Ovary (tissue), 3 donors: Measurements from ENCODE around the gene IFIT1.

Source experiments
- CTCF ChIP-seq, 3 donors: fragments of 450-650 bp in 2 of 3; fragments of 200-600 bp in 1 of 3; IDR thresholded peaks; one replicate each; pipeline versions ENCODE4 v1.5.1 to v1.8.0; 2016 to 2022; ENCODE audit warnings: antibody characterized with exemption in 3 of 3, mild to moderate bottlenecking in 1 of 3
- EP300 ChIP-seq: sonication (generic); formaldehyde crosslinking; IDR thresholded peaks from one replicate; pipeline ENCODE4 v1.6.1; 2017; ENCODE audit warnings: antibody characterized with exemption
- POLR2A ChIP-seq: fragments of 450-650 bp; IDR thresholded peaks from one replicate; pipeline ENCODE4 v1.6.1; 2017; ENCODE audit warnings: antibody characterized with exemption, mild to moderate bottlenecking, moderate library complexity
- donor health status: DM: no; HTN: no; CAD: no.

DNA sequence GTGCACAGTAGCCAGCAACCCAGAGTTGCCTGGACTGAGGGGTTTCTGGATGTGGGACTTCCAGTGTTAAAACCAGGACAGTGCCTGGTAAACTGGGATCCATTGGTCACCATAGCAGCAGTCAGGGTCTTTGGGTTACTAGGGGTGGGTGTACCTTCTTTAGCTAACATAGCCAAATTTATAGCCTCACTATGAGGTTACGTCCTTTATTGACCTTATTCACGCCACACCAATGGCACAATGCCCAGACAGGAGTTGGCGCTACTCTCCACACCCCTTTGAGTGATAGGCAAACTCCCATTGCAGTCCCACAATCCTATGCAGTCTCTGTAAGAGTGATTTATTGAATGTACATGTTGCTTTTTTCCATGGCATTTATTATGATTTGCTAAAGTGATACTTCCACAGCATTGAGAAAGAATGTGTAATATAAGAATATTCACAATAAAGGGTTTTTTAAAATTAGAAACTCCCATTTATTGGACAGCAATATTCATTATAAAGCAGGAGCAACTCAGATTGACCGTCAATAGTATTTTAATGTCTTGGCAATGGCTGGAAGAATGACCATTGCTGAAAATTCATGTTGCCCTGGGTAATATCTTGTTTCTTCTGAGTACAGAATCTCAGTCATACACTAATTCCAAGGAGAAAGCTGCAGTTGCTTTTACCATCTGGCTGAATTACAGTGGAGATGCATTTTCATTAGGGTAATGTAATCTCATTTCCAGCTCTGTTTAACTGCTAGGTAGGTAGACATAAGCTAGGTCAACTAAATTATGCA lies 48.0 kb downstream of the IFIT1 start:
- no peak for TF ChIP-seq POLR2A
- TF ChIP-seq EP300 = no peak
- TF ChIP-seq CTCF (IDR thresholded peaks at IDR 0.05) = no peak
